DND-41 (cell line): Measurements from ENCODE around the gene RPS24.

Experiments
- CTCF ChIP-seq: IDR thresholded peaks from 2 replicates; pipeline ENCODE4 v1.5.1; 2012; ENCODE audit warnings: borderline replicate concordance, low read length, moderate library complexity, mild to moderate bottlenecking; ENCODE audit not compliant: poor library complexity, severe bottlenecking; ENCODE audit errors: extremely low read depth
- EZH2 ChIP-seq: IDR thresholded peaks from 3 replicates; pipeline ENCODE4 v1.6.1; 2012; ENCODE audit warnings: borderline replicate concordance, low read depth, mild to moderate bottlenecking, moderate library complexity, low read length, inconsistent platforms; ENCODE audit not compliant: severe bottlenecking

DNA sequence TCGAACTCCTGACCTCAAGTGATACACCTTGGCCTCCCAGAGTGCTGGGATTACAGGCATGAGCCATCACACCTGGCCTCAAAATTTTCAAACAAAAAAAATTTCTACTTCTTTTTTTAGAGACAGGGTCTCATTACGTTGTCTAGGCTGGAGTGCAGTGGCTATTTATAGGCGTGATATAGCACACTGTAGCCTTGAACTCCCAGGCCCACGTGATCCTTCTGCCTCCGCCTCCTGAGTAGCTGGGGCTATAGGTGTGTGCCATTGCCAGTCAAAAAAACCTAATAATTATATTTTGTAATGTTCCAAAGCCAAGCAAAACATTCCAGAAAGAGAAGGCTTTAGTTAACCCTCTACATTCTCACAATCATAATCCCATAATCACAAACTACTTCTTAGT, 18.1 kb upstream of the RPS24 start:
- no peak for TF ChIP-seq CTCF
- no peak for TF ChIP-seq EZH2
